ENCODE measurements around the gene DEFB132.
"Not testable (repeated sequence)": the region's sequence is repeated elsewhere in the genome, so short reads cannot be mapped to it uniquely, and the experiment has no call there.

DEFB132 gene

GRCh38 chr20:257419-257818, at the start of gene DEFB132:
TSS of gene DEFB132 (plus strand) at chr20:257724. CDS start at chr20:257779, 55 bp downstream.
- no peak for DNase-seq

- DNase-seq, result peak; percentile 8 to 47
Observed at GRCh38 chr20:208942-209566, 48.5 kb upstream of the DEFB132 start.

- no peak for DNase-seq
Observed at GRCh38 chr20:210809-211502, 46.6 kb upstream of the DEFB132 start.

- no peak for DNase-seq
Observed at GRCh38 chr20:214383-214782, 43.1 kb upstream of the DEFB132 start.

GRCh38 chr20:215796-216195, 41.7 kb upstream of the DEFB132 start:
- no peak for DNase-seq

GRCh38 chr20:217266-217665, 40.3 kb upstream of the DEFB132 start:
- no peak for DNase-seq

- DNase-seq, result peak in 1 of 2 experiments; percentile 10
Observed at GRCh38 chr20:219290-220115, 38.0 kb upstream of the DEFB132 start.

GRCh38 chr20:221258-221830, 36.2 kb upstream of the DEFB132 start:
- no peak for DNase-seq

- DNase-seq, result not testable (repeated sequence)
Observed at GRCh38 chr20:225879-226278, 31.6 kb upstream of the DEFB132 start.

- no peak for DNase-seq
Observed at GRCh38 chr20:226958-227357, 30.6 kb upstream of the DEFB132 start, which contains the start of gene DEFB129. TSS of gene DEFB129 (plus strand) at chr20:227258. CDS start at chr20:227289, 31 bp downstream.

GRCh38 chr20:227439-228105, 30.0 kb upstream of the DEFB132 start:
- no peak for DNase-seq

- DNase-seq, result no peak
Observed at GRCh38 chr20:235891-236290, 21.6 kb upstream of the DEFB132 start.

GRCh38 chr20:237489-237888, 20.0 kb upstream of the DEFB132 start:
- no peak for DNase-seq

GRCh38 chr20:237929-238328, 19.6 kb upstream of the DEFB132 start:
- no peak for DNase-seq

GRCh38 chr20:242905-243304, 14.6 kb upstream of the DEFB132 start:
- DNase-seq, result no peak

- DNase-seq, result no peak
Observed at GRCh38 chr20:251354-251753, 6.2 kb upstream of the DEFB132 start.

- DNase-seq, result no peak
Observed at GRCh38 chr20:252801-253200, 4.7 kb upstream of the DEFB132 start.

- not testable (repeated sequence) for DNase-seq
Observed at GRCh38 chr20:253447-253846, 4.1 kb upstream of the DEFB132 start.

GRCh38 chr20:258269-258858, 840 bp downstream of the DEFB132 start:
- no peak for DNase-seq

GRCh38 chr20:258963-259362, 1.4 kb downstream of the DEFB132 start:
- DNase-seq, result no peak

- no peak for DNase-seq
Observed at GRCh38 chr20:259981-260380, 2.5 kb downstream of the DEFB132 start.

- DNase-seq, result no peak
Observed at GRCh38 chr20:263701-264100, 6.2 kb downstream of the DEFB132 start.
